AG04450 (cell line): Measurements from ENCODE around the gene SEMA5A. TPM values are rescaled to one million over a fixed set of nuclear protein-coding genes. Genes with fewer than 3 reads are reported as not detected.

Experiments
- CTCF ChIA-PET: fragments of 300-600, 350-600 bp; formaldehyde crosslinking; extraction: SDS; loops from one replicate; lab custom pipeline; 2022; ENCODE audit warnings: antibody characterized with exemption, inconsistent platforms; lab: Charles Lee
- POLR2A ChIA-PET: fragments of 350-600 bp; formaldehyde crosslinking; extraction: SDS; loops from one replicate; lab custom pipeline; 2021; ENCODE audit warnings: antibody characterized with exemption, inconsistent platforms; lab: Yijun Ruan, JAX
- DNase-seq: peaks from one replicate; pipeline ENCODE4 v3.0.0-alpha.2; 2011; ENCODE audit warnings: low read depth, low spot score
- H3K27ac ChIP-seq: one replicate; pipeline ENCODE4 v1.5.1; 2012; ENCODE audit warnings: low read depth, low read length, control low read depth
- H3K27me3 ChIP-seq: one replicate; pipeline ENCODE4 v1.6.0; 2012; ENCODE audit warnings: low read length; ENCODE audit not compliant: control insufficient read depth, insufficient read depth
- H3K4me3 ChIP-seq: 2 replicates; pipeline ENCODE4 v1.5.1; 2011; ENCODE audit warnings: mild to moderate bottlenecking, low read depth, low read length, control low read depth
- H3K9me3 ChIP-seq: 2 replicates; pipeline ENCODE4 v1.5.1; 2012; ENCODE audit warnings: low read length; ENCODE audit not compliant: control insufficient read depth, insufficient read depth
- CTCF ChIP-seq: IDR thresholded peaks from 2 replicates; pipeline ENCODE4 v1.5.1; 2011; ENCODE audit warnings: low read depth, low read length, control low read depth, inconsistent platforms
- polyA plus RNA-seq: library from polyadenylated mRNA; depleted of rRNA; stranded (reverse); fragments of >200 nt; gene quantifications from 2 replicates; pipeline ENCODE4 v1.2.3, GENCODE V29; 2011

SEMA5A gene
- polyA plus RNA-seq, 1 experiment: 31.8 TPM

GRCh38 chr5:9344751-9345240 lies 201.1 kb downstream of the SEMA5A start:
- DNase-seq: no peak
- CTCF ChIA-PET: interaction anchor here (1.7 kb wide), 1 partner anchor 199 kb away, joined by 3 read pairs; no protein-coding TSS in a partner anchor
- Histone ChIP-seq H3K27me3 (no peaks in the 10 kb centered on the region), H3K27ac (no peak overlapping the region), H3K9me3 (no peaks in the 10 kb centered on the region), H3K4me3 (no peak overlapping the region)
- no peak for TF ChIP-seq CTCF
- POLR2A ChIA-PET: no interaction called here

GRCh38 chr5:9343146-9343850 lies 202.6 kb downstream of the SEMA5A start:
- H3K4me3 ChIP-seq: no peak overlapping the region
- ChIA-PET POLR2A (no interaction called here), CTCF (interaction anchor here (1.7 kb wide), 1 partner anchor 200 kb away, joined by 3 read pairs; no protein-coding TSS in a partner anchor)
- no peaks in the 10 kb centered on the region for H3K27me3 ChIP-seq
- TF ChIP-seq CTCF: no peak
- DNase-seq: no peak
- H3K9me3 ChIP-seq: no peaks in the 10 kb centered on the region
- no peak overlapping the region for H3K27ac ChIP-seq

- ChIA-PET CTCF (interaction anchor here (0.6 to 1.4 kb wide), 3 partner anchors 13 to 1455 kb away, joined by 3 to 4 read pairs (median 4); no protein-coding TSS in a partner anchor), POLR2A (no interaction called here)
- Histone ChIP-seq H3K27ac (no peak overlapping the region), H3K9me3 (no peaks in the 10 kb centered on the region), H3K4me3 (no peak overlapping the region), H3K27me3 (no peaks in the 10 kb centered on the region)
- DNase-seq: no peak
- no peak for TF ChIP-seq CTCF
Observed at GRCh38 chr5:9342161-9342787, 203.6 kb downstream of the SEMA5A start.

- H3K27ac ChIP-seq: no peak overlapping the region
- POLR2A ChIA-PET: no interaction called here
- no peak for TF ChIP-seq CTCF
- no peak for DNase-seq
- H3K9me3 ChIP-seq: no peaks in the 10 kb centered on the region
- no peaks in the 10 kb centered on the region for H3K27me3 ChIP-seq
- no peak overlapping the region for H3K4me3 ChIP-seq
- CTCF ChIA-PET: no interaction called here
Observed at GRCh38 chr5:9340085-9340484, 205.8 kb downstream of the SEMA5A start.
